Fibroblast of pulmonary artery (primary cell): ENCODE results near the gene TRIM44.
A peak's percentile ranks its signal among the peaks of the same experiment; 100 is the strongest.

Source experiments
- DNase-seq: peaks from one replicate; pipeline ENCODE4 v3.0.0-alpha.2; 2010; ENCODE audit warnings: low read depth
- H3K4me3 ChIP-seq: replicated peaks from 2 replicates; pipeline ENCODE4 v1.5.1; 2011; ENCODE audit warnings: low read depth, mild to moderate bottlenecking, control low read depth, low read length, moderate library complexity
- CTCF ChIP-seq: IDR thresholded peaks from 2 replicates; pipeline ENCODE4 v1.5.1; 2011; ENCODE audit warnings: mild to moderate bottlenecking, control low read depth, low read length, inconsistent platforms; ENCODE audit errors: missing control alignments

TRIM44 gene

GRCh38 chr11:35846874-35847273 lies 184.3 kb downstream of the TRIM44 start:
- TF ChIP-seq CTCF, result no peak
- H3K4me3 ChIP-seq, result no peak overlapping the region
- no peak for DNase-seq

- DNase-seq, result no peak
- H3K4me3 ChIP-seq, result no peak overlapping the region
- no peak for TF ChIP-seq CTCF
Observed at GRCh38 chr11:35847473-35847872, 184.9 kb downstream of the TRIM44 start.

GRCh38 chr11:35848616-35849015 lies 186.0 kb downstream of the TRIM44 start:
- TF ChIP-seq CTCF, result no peak

GRCh38 chr11:35850191-35850590 lies 187.6 kb downstream of the TRIM44 start:
- no peak for TF ChIP-seq CTCF
- no peak overlapping the region for H3K4me3 ChIP-seq
- no peak for DNase-seq

More at GRCh38 chr11:35848616-35849015, 186.0 kb downstream of the TRIM44 start:
- H3K4me3 ChIP-seq, result no peak overlapping the region
- DNase-seq, result no peak

- no peak overlapping the region for H3K4me3 ChIP-seq
- no peak for DNase-seq
- no peak for TF ChIP-seq CTCF
Observed at GRCh38 chr11:35851342-35851741, 188.8 kb downstream of the TRIM44 start.

- TF ChIP-seq CTCF, result peak; percentile 28
- no peak overlapping the region for H3K4me3 ChIP-seq
- peak; percentile 81 for DNase-seq
Observed at GRCh38 chr11:35852056-35852455, 189.5 kb downstream of the TRIM44 start.

- no peak overlapping the region for H3K4me3 ChIP-seq
- TF ChIP-seq CTCF, result no peak
- no peak for DNase-seq
Observed at GRCh38 chr11:35853971-35854370, 191.4 kb downstream of the TRIM44 start.
